HS-5 (cell line): ENCODE measurements around the gene DCC.

ENCODE experiments used
- DNase-seq: peaks from one replicate; pipeline ENCODE4 v3.0.0-alpha.2; 2012; ENCODE audit warnings: low read depth

DCC gene

DNA sequence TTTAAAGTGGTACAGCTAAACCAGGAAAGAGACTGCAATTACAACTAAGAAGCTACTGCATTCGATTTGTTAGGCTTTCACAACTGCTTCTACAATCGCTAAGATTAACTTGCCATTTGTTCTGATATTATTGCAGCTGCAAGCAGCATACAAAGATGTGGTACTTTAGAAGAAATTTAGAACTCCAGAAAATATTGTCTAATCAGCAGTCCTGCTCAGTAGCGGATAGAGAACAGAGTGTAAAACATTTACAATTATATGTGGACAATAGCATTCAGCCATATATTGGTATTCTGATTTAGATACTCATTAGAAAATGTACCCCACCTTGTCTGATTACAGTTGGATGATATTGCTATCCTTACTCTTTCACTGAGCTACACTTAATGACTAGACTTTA is 265.3 kb downstream of the DCC start:
- DNase-seq: no peak

DNA sequence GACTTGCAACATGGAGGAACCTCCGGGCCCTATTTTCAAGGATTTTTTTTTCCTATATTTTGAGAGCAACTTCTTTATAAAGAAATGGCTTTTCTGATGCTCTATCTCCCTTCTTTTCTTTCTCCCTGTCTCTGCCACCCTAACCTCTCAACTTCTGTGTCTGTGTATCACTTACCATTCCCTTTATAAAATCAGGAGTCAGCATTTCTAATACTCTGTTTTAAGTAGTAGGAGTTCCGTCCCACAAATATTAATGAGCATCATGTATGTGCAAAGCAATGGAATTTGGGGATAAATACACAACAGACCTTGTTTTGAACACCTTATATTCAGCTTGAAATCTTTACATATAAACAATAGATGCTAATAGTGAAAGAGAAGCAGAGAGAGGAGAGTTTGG is 268.0 kb downstream of the DCC start:
- no peak for DNase-seq

DNA sequence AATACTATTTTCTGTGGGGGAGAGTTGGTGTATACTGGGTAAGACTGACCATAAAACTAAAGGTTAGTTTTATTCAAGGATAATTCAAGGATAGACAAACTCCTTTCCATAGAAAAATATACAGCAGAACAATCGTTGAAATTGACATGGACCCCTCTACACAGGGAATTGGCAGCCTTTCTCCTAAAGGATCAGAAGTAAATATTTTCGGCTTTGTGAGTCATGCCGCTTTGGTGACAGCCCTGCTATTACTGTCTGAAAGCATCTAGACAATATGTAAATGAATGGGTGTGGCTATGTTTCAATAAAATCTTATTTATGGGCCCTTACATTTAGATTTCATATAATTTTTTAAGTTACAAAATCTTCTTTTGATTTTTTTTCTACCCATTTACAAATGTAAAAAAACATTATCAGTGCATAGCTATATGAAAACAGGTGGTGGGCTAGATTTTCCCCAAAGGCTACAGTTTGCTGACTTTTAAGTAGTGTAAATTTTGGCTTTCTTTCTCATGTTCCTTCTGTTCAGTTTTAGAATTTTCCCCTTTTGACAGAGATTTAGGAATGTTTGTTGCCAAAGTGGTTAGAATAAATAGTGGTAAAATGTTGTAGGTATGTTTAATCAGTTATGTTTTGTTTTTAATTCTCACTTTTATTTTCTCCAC is 270.6 kb downstream of the DCC start:
- DNase-seq: no peak

- DNase-seq: no peak
Measured at GRCh38 chr18:52612406-52612805, 272.4 kb downstream of the DCC start.

DNA sequence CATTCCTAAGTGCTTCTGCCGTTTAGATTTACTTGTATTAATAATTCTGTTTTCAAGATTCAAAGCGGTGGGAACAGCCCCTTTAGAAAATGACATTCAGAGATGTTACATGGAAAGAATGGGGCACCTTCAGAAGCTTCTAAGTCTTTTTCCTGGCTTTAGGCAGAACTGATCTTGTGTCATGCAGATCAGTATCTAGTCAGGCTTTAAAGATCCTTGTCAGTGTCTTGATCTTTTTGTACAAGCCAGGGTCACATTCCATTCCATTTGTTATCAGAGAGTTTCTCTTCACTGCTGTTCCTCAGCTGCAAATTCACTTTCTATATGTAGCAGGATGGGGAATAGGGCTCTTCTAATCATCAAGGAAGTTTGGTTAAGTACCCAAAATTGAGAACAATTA is 275.3 kb downstream of the DCC start:
- no peak for DNase-seq

DNA sequence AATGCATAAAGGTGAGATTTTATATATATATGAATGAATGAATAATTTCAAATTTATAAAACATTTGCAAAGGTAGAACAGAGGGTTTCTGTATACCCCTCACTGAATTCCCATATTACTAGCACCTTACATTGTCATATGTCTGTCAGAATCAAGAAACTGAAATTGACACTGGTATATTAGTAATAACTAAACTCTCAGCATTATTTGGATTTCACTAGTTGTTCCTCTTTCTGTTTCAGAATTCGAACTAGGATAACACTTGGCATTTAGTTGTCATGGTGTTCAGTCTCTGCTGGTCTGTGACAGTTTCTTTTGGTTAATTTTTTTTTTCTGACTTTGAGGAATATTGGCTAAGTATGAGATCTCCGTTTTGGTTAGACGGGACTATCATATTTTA is 275.9 kb downstream of the DCC start:
- no peak for DNase-seq

GRCh38 chr18:52617931-52618330 is 277.9 kb downstream of the DCC start:
- no peak for DNase-seq

- DNase-seq: no peak
Measured at GRCh38 chr18:52620926-52621439, 281.0 kb downstream of the DCC start.

DNA sequence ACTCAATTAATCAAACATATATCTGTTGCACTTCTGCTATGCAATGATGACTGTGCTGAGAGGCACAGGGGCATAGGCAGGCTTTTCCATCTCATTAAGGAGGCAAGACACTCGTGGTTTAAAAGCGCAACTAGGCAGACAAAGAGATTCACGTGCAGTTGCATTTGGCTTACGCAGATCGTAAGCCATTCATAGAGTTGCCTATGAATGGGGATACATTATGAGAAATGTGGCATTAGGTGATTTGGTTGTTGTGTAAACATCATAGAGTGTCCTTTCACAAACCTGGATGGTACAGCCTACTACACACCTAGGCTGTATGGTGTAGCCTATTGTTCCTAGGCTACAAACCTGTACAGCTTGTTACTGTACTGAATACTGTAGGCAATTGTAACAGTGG is 284.7 kb downstream of the DCC start:
- DNase-seq: no peak

- DNase-seq: no peak
Measured at GRCh38 chr18:52636536-52636935, 296.5 kb downstream of the DCC start.

DNA sequence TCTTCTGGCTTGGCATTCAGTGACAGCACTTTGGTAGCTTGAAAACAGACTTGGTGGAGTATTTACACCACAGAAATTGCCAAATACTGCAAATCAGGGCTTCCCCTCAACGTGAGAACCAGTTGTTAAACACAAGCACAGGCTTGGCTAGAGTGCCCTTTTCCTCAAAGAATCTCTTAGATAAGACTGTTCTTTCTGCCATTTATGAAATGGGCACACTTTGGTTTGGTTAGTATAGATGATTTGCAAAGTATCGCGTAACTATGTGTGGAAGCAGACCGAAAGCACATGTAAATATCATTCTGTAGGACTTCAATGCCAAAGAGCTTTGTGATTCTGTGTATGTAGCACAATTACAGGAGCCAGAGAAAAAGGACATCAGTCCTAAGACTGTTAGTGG is 308.2 kb downstream of the DCC start:
- DNase-seq: no peak

GRCh38 chr18:52652391-52652790 is 312.4 kb downstream of the DCC start:
- no peak for DNase-seq

- DNase-seq: no peak
Measured at GRCh38 chr18:52657043-52657805, 317.2 kb downstream of the DCC start.

- no peak for DNase-seq
Measured at GRCh38 chr18:52667463-52668065, 327.6 kb downstream of the DCC start.

- no peak for DNase-seq
Measured at GRCh38 chr18:52670896-52671295, 330.9 kb downstream of the DCC start.

DNA sequence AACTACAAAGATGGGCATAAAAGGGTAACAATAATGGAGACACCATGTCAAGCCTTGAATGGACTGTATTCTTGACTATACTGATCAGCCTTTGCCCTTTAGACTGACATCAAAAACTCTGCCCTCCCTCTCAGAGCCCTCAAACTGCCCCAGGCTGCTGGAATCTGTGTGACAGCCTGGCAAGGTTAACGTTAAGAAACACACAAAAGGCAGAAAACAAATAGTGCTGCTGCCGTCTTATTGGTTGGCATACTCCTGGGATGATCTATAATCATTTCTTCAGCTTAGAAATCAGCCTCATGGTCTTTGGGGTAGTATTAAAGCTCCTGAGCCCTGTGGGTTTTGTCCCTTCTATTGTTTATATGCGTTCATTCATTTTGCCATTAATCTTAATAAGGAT is 338.0 kb downstream of the DCC start:
- no peak for DNase-seq

DNA sequence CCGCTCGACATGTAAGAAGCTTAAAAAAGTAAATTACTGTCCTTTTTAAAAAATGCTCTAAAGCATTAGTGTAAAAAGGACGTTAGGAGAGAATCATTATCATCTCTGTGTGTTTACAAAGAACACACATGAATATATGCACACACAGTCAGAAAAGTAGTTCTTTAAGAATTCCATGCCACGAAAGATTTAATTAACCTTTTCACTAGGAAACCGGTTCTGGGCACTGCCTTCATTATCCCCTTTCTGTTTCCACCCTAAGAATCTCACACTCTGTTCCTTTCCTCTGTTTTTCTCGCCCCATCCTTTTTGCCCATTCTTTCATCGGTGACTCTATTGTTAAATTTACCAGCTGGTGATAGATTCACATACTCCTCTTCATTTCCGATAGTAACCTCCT is 338.6 kb downstream of the DCC start:
- no peak for DNase-seq

DNA sequence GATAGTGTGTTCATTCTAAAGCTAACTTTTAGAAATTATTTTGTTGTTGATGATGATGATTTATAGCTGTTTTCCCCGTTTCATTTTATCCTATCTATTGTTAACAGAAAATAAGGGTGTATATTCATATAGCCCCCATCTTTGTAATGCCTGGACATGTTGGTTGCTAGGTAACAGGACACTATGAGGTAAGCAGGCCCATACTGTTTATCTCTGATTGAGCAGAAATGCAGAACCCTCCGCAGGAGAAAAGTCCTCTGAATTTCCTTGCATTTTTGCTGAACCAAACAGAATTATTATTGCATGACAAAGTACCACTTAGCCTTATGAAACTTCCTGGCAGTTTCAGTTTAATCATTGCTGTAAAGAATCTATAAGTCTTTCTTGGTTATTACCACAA is 339.4 kb downstream of the DCC start:
- no peak for DNase-seq

GRCh38 chr18:52682260-52682659 is 342.3 kb downstream of the DCC start:
- DNase-seq: no peak

- no peak for DNase-seq
Measured at GRCh38 chr18:52685316-52685715, 345.3 kb downstream of the DCC start.

DNA sequence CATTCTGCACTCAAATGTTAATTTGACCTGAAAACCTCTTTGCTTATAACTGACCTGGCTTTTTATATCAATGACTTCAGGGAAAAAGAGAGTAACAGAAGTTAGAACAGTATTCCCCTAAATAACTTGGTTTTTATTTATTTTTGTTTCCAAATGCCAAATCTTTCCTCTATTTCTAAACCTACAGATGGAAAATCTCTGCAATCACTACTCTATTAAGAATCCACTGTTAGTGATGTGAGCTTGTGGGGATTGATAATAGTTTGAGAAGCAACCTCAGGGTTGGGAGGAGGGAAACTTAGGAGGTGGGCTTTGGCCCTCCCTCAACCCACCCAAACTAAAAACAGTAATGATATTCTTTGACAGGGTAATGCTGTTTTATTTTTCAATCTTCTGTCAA is 351.8 kb downstream of the DCC start:
- no peak for DNase-seq

- no peak for DNase-seq
Measured at GRCh38 chr18:52694804-52695203, 354.8 kb downstream of the DCC start.

- DNase-seq: no peak
Measured at GRCh38 chr18:52700116-52700515, 360.1 kb downstream of the DCC start.
